Colonic mucosa (tissue), 4 donors: Measurements from ENCODE around the gene CRADD. TPM values are rescaled to one million over a fixed set of nuclear protein-coding genes. Genes with fewer than 3 reads are reported as not detected.

Experiments
- DNase-seq: peaks from one replicate; pipeline ENCODE4 v3.0.0-alpha.2; 2020
- H3K27ac ChIP-seq: fragments of 200-600 bp; one replicate; pipeline ENCODE4 v1.8.0; 2021
- H3K27me3 ChIP-seq: fragments of 200-600 bp; one replicate; pipeline ENCODE4 v1.8.0; 2021
- H3K36me3 ChIP-seq: fragments of 200-600 bp; one replicate; pipeline ENCODE4 v1.8.0; 2021
- H3K4me1 ChIP-seq: fragments of 200-600 bp; one replicate; pipeline ENCODE4 v1.8.0; 2021; ENCODE audit warnings: mild to moderate bottlenecking
- H3K4me3 ChIP-seq: fragments of 200-600 bp; one replicate; pipeline ENCODE4 v1.8.0; 2021
- H3K9ac ChIP-seq, 2 donors: one replicate each; pipeline ENCODE4 v1.7.0; 2013; ENCODE audit warnings: control low read depth in 2 of 2, low read depth in 2 of 2, low read length in 2 of 2
- H3K9me3 ChIP-seq: fragments of 200-600 bp; one replicate; pipeline ENCODE4 v1.8.0; 2021
- intact Hi-C: fragments of 100-400 bp; cut with DNase I; formaldehyde crosslinking; loops from one replicate; pipeline ENCODE4 v1.14.1; 2022
- total RNA-seq, 2 donors: library from RNA; stranded (reverse); fragmentation: NEBNext Ultra II Directional in 1 of 2; extraction: Animal tissue kit (Norgen Biotek cat#: 25700) in 1 of 2; gene quantifications; one replicate each; pipeline ENCODE4 v1.2.1, GENCODE V29; 2021
- TF ChIP-seq, protein P1 (sequence below): fragments of 200-600 bp; IDR thresholded peaks from one replicate; pipeline ENCODE4 v1.8.0; 2022; ENCODE audit warnings: antibody characterized with exemption, mild to moderate bottlenecking
- donor health status: healthy.
- donor health status: DM: no; HTN: no; CAD: no.
- donor health status: DM: no; HTN: no; CAD: no.

The CRADD gene
- total RNA-seq, 2 donors from 2014 or later, result 18.2 to 23.9 TPM

DNA sequence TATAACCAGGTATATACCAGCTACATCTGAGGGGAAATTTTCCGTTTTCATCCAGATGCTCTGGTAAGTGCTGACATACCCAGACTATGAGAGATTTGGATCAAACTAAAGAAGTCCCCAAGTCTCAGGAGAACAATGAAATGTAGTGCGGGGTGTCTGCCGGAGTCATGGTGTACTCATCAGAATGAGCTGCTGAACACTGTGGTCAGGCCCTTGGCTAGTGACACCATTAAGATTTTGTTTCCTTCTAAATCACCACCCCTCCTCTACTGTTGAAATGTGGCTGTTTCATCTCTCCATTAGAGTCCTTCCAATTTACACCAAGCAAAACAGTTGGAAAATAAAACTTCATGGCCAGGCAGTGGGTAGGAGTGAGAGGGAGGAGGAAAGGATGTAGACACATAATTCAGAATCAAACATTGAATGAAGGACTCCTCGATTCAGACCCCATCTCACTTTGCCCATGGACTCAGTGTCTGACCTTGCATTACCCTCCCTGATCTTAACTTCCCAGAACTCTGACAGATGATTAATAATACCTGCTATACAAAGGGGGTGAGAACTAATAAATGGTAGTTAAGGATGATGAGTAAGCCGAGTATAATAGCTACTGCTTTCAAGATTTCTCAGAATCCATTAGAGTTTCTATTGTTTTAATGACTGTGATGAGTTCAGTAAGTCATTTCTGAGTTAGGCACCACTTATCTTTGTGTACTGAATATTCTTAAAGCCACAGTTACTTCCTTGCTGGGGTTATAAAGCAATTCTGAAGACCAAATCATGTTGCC, 127.4 kb downstream of the CRADD start:
- Histone ChIP-seq H3K36me3 (no peaks in the 10 kb centered on the region), H3K27me3 (no peaks in the 10 kb centered on the region), H3K9me3 (no peaks in the 10 kb centered on the region), H3K9ac (no peak overlapping the region), H3K27ac (no peak overlapping the region), H3K4me3 (no peak overlapping the region), H3K4me1 (no peaks in the 10 kb centered on the region)
- DNase-seq, result no peak
- TF ChIP-seq, protein P1, sequence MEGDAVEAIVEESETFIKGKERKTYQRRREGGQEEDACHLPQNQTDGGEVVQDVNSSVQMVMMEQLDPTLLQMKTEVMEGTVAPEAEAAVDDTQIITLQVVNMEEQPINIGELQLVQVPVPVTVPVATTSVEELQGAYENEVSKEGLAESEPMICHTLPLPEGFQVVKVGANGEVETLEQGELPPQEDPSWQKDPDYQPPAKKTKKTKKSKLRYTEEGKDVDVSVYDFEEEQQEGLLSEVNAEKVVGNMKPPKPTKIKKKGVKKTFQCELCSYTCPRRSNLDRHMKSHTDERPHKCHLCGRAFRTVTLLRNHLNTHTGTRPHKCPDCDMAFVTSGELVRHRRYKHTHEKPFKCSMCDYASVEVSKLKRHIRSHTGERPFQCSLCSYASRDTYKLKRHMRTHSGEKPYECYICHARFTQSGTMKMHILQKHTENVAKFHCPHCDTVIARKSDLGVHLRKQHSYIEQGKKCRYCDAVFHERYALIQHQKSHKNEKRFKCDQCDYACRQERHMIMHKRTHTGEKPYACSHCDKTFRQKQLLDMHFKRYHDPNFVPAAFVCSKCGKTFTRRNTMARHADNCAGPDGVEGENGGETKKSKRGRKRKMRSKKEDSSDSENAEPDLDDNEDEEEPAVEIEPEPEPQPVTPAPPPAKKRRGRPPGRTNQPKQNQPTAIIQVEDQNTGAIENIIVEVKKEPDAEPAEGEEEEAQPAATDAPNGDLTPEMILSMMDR, result no peak
- intact Hi-C loops, result no loop called here

DNA sequence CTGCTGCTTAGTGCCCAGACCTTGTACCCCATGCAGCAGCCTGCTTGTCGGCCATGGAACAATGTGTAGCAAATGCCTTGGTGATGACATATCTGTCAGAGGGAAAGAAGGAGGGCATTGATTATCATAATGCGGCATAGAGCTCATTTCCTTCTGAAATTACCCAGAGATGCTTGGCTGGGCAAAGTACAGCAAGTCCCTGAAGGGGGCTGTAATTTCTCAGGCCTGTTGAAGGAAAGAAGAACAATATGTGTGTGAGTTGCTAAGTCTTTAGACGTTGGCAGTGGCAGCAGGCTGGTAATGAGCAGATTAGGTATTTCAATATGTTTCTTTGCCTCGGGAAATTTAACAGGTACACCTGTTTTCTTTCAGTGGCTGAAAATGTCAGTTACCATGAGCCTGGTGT, 128.6 kb downstream of the CRADD start:
- H3K27ac ChIP-seq, result no peak overlapping the region

DNA sequence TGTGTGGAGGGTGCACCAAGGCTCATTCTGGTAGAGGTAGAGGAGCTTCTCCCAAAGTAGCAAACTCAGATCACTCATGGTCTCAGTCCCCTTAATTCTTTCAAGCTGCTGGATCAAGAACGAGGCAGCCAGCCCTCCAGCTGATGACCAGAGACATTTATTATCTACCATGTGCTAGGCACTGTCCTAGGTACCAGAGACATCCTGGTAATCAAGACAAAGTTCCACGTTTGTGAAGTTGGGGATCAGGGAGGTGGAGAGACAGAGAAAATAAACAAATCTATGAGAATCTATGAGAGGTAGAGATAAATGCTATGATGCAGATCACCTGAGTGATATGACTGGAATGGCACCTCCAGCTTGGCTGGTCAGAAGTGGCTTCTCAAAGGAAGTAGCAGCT, 130.2 kb downstream of the CRADD start:
- Histone ChIP-seq H3K27me3 (no peaks in the 10 kb centered on the region), H3K4me1 (no peaks in the 10 kb centered on the region), H3K27ac (no peak overlapping the region), H3K9ac (no peak overlapping the region), H3K4me3 (no peak overlapping the region), H3K36me3 (no peaks in the 10 kb centered on the region), H3K9me3 (no peaks in the 10 kb centered on the region)
- intact Hi-C loops, result no loop called here
- DNase-seq, result no peak
- TF ChIP-seq, protein P1, result no peak

More for the DNA sequence above, 128.6 kb downstream of the CRADD start:
- TF ChIP-seq, protein P1, result no peak
- Histone ChIP-seq H3K9me3 (no peaks in the 10 kb centered on the region), H3K4me3 (no peak overlapping the region), H3K36me3 (no peaks in the 10 kb centered on the region), H3K9ac (no peak overlapping the region), H3K4me1 (no peaks in the 10 kb centered on the region), H3K27me3 (no peaks in the 10 kb centered on the region)
- intact Hi-C loops, result no loop called here
- no peak for DNase-seq

DNA sequence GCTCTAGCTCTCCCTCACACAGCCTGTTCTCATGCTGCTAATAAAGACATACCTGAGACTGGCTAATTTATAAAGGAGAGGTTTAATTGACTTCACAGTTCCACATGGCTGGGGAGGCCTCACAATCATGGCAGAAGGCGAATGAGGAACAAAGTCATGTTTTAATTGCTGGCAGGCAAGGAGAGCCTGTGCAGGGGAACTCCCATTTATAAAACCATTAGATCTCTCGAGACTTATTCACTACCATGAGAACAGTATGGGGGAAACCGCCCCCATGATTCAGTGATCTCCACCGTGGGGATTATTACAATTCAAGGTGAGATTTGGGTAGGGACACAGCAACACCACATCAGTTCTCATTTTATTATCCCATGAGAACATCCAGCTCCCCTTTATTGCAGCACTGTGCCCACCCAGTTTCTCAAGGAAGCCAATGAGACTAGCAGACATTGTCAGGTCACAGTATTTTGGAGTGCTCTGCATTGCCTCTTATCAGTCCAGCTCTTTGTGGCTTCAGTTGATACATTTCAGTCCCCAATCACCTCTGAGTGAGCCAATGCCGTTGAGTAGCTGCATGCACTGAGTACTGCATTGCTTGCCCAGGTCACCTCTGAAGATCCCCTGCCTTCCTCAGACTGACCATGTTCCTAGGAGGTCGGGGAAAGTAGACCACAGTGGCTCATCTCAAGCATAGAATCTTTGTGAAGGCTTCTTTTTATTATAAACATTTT, 131.2 kb downstream of the CRADD start:
- TF ChIP-seq, protein P1, result no peak
- Histone ChIP-seq H3K4me1 (no peaks in the 10 kb centered on the region), H3K4me3 (no peak overlapping the region), H3K27ac (no peak overlapping the region), H3K9me3 (no peaks in the 10 kb centered on the region), H3K27me3 (no peaks in the 10 kb centered on the region), H3K36me3 (no peaks in the 10 kb centered on the region), H3K9ac (no peak overlapping the region)
- intact Hi-C loops, result no loop called here
- no peak for DNase-seq

DNA sequence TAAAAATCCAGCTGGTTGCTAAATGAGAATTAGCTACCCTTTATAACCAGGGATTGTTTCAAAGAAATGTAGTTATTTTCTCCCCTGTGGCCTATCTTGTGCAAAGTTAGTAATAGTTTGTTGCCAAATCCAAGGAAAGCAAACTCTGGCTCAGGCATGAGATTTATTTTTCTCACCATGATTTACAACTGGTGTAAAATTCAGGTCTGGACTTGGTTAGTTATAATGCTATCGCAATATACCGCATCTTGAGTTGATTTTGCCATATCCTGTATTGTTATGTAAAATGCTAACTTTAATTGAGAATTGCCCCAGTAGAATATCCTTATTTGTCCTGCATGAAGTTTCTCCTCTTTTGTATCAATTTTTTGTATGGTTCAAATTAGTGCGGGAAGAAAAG, 135.5 kb downstream of the CRADD start:
- no peaks in the 10 kb centered on the region for H3K4me1 ChIP-seq
- H3K9me3 ChIP-seq, result no peaks in the 10 kb centered on the region
- H3K27me3 ChIP-seq, result no peaks in the 10 kb centered on the region
- TF ChIP-seq, protein P1, result no peak
- H3K27ac ChIP-seq, result no peak overlapping the region
- H3K4me3 ChIP-seq, result no peak overlapping the region
- H3K36me3 ChIP-seq, result no peaks in the 10 kb centered on the region
- H3K9ac ChIP-seq, result no peak overlapping the region
- no peak for DNase-seq
- intact Hi-C loops, result no loop called here
